Measurements from ENCODE around the gene NEDD4L.
A peak's percentile ranks its signal among the peaks of the same experiment; 100 is the strongest.
"Not testable (repeated sequence)": the region's sequence is repeated elsewhere in the genome, so short reads cannot be mapped to it uniquely, and the experiment has no call there.

Gene NEDD4L

DNA sequence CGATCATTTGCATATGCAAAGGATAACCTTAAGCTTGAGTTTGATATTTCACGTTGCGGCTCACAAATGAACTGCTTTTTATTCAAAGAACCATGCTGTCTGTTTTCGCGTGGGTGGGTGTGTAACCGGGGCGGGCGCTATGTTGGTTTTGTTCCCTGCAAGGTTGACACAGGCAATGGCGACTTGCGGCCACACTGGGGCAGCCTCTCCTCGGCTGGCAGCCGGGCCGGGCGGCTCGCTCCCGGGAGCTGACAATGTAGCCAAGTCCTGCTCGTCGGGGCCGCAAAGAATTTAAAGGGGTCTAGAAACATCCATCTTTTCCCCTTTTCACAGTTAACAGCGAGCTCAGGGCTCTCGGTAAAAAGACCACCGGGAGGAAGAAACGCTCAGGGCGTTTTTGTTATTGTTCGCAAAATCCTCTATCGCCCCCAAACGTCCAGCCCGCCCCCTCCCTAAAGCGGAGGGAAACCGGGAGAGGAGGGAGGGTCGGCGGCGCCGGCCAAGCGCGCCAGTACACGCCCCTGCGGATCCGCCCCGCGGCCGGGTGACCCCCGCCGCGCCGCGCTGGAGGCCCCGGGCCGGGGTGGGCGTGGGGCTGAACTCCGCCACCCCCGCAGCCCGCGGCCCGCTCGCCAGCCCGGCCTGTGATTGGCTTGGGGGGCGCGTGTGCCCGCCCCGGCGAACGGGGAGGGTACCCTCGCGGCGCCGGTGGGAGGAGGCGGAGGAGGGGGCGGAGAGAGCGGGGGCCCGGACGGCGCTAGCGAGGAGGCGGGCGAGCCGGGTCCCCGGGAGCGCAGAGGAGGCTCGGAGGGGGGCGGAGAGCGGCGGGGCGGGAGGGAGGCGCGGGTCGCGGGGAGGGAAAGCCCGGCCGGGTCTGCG is at the start of gene NEDD4L:
TSS of gene NEDD4L (plus strand) at position 736 of the 879 bp plus-strand sequence. CDS start 435 bp downstream, outside the sequence.
- peak; percentile 82 for ATAC-seq
- no peak for TF ChIP-seq BACH2 (CRISPR knock-in tag; IDR thresholded peaks at IDR 0.05; ENCODE audit: borderline replicate concordance)
- TF ChIP-seq ZNF8 (CRISPR knock-in tag; IDR thresholded peaks at IDR 0.05) = no peak
- no peak for TF ChIP-seq ARNTL (CRISPR knock-in tag; IDR thresholded peaks at IDR 0.05; ENCODE audit: borderline replicate concordance, low read depth)
- TF ChIP-seq ZNF70 (CRISPR knock-in tag; IDR thresholded peaks at IDR 0.05) = no peak
- no peak for TF ChIP-seq RARB (CRISPR knock-in tag; IDR thresholded peaks at IDR 0.05)
- no peak for TF ChIP-seq SNAI2 (CRISPR knock-in tag; IDR thresholded peaks at IDR 0.05)
- no peak for TF ChIP-seq OSR1 (CRISPR knock-in tag; IDR thresholded peaks at IDR 0.05)
- no peak for TF ChIP-seq CSRNP3 (CRISPR knock-in tag; IDR thresholded peaks at IDR 0.05)
- no peak for TF ChIP-seq PPARA (CRISPR knock-in tag; IDR thresholded peaks at IDR 0.05; ENCODE audit: borderline replicate concordance)
- TF ChIP-seq, protein P1, sequence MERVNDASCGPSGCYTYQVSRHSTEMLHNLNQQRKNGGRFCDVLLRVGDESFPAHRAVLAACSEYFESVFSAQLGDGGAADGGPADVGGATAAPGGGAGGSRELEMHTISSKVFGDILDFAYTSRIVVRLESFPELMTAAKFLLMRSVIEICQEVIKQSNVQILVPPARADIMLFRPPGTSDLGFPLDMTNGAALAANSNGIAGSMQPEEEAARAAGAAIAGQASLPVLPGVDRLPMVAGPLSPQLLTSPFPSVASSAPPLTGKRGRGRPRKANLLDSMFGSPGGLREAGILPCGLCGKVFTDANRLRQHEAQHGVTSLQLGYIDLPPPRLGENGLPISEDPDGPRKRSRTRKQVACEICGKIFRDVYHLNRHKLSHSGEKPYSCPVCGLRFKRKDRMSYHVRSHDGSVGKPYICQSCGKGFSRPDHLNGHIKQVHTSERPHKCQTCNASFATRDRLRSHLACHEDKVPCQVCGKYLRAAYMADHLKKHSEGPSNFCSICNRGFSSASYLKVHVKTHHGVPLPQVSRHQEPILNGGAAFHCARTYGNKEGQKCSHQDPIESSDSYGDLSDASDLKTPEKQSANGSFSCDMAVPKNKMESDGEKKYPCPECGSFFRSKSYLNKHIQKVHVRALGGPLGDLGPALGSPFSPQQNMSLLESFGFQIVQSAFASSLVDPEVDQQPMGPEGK (CRISPR knock-in tag; IDR thresholded peaks at IDR 0.05; ENCODE audit: borderline replicate concordance) = no peak
- no peak for TF ChIP-seq ZFP3 (CRISPR knock-in tag; IDR thresholded peaks at IDR 0.05)
- TF ChIP-seq CSDC2 (CRISPR knock-in tag; IDR thresholded peaks at IDR 0.05) = no peak
- TF ChIP-seq TOX (CRISPR knock-in tag; IDR thresholded peaks at IDR 0.05; ENCODE audit: borderline replicate concordance) = no peak
- TF ChIP-seq, protein P2, sequence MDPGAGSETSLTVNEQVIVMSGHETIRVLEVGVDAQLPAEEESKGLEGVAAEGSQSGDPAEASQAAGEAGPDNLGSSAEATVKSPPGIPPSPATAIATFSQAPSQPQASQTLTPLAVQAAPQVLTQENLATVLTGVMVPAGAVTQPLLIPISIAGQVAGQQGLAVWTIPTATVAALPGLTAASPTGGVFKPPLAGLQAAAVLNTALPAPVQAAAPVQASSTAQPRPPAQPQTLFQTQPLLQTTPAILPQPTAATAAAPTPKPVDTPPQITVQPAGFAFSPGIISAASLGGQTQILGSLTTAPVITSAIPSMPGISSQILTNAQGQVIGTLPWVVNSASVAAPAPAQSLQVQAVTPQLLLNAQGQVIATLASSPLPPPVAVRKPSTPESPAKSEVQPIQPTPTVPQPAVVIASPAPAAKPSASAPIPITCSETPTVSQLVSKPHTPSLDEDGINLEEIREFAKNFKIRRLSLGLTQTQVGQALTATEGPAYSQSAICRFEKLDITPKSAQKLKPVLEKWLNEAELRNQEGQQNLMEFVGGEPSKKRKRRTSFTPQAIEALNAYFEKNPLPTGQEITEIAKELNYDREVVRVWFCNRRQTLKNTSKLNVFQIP (CRISPR knock-in tag; IDR thresholded peaks at IDR 0.05; ENCODE audit: borderline replicate concordance, low read depth) = no peak
- no peak for TF ChIP-seq ISL1 (CRISPR knock-in tag; IDR thresholded peaks at IDR 0.05)
- TF ChIP-seq ESRRG (CRISPR knock-in tag; IDR thresholded peaks at IDR 0.05) = no peak
- no peak for TF ChIP-seq TCF4 (CRISPR knock-in tag; IDR thresholded peaks at IDR 0.05; ENCODE audit: borderline replicate concordance)

GRCh38 chr18:57995331-57995730 is 48.7 kb upstream of the NEDD4L start:
- ATAC-seq = no peak
- TF ChIP-seq ZFP3 (CRISPR knock-in tag; IDR thresholded peaks at IDR 0.05) (no peak), CSDC2 (CRISPR knock-in tag; IDR thresholded peaks at IDR 0.05) (no peak), ZFP30 (CRISPR knock-in tag; IDR thresholded peaks at IDR 0.05) (no peak), ZNF565 (CRISPR knock-in tag; conservative IDR thresholded peaks at IDR 0.05; ENCODE audit: low read depth) (no peak), TCF4 (CRISPR knock-in tag; IDR thresholded peaks at IDR 0.05; ENCODE audit: borderline replicate concordance) (no peak), OSR1 (CRISPR knock-in tag; IDR thresholded peaks at IDR 0.05) (no peak)
- TF ChIP-seq, protein P1 (CRISPR knock-in tag; IDR thresholded peaks at IDR 0.05; ENCODE audit: borderline replicate concordance) = no peak

GRCh38 chr18:57996894-57997293 is 47.1 kb upstream of the NEDD4L start:
- ATAC-seq = not testable (repeated sequence)

- ATAC-seq = no peak
- no peak for TF ChIP-seq SNAI2 (CRISPR knock-in tag; IDR thresholded peaks at IDR 0.05)
- TF ChIP-seq, protein P3, sequence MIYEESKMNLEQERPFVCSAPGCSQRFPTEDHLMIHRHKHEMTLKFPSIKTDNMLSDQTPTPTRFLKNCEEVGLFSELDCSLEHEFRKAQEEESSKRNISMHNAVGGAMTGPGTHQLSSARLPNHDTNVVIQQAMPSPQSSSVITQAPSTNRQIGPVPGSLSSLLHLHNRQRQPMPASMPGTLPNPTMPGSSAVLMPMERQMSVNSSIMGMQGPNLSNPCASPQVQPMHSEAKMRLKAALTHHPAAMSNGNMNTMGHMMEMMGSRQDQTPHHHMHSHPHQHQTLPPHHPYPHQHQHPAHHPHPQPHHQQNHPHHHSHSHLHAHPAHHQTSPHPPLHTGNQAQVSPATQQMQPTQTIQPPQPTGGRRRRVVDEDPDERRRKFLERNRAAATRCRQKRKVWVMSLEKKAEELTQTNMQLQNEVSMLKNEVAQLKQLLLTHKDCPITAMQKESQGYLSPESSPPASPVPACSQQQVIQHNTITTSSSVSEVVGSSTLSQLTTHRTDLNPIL (CRISPR knock-in tag; IDR thresholded peaks at IDR 0.05; ENCODE audit: low read depth) = no peak
- TF ChIP-seq, protein P1 (CRISPR knock-in tag; IDR thresholded peaks at IDR 0.05; ENCODE audit: borderline replicate concordance) = no peak
- no peak for TF ChIP-seq RARB (CRISPR knock-in tag; IDR thresholded peaks at IDR 0.05)
- TF ChIP-seq ZFP30 (CRISPR knock-in tag; IDR thresholded peaks at IDR 0.05) = no peak
- TF ChIP-seq ARNTL (CRISPR knock-in tag; IDR thresholded peaks at IDR 0.05; ENCODE audit: borderline replicate concordance, low read depth) = no peak
- no peak for TF ChIP-seq ESRRG (CRISPR knock-in tag; IDR thresholded peaks at IDR 0.05)
- no peak for TF ChIP-seq TOX (CRISPR knock-in tag; IDR thresholded peaks at IDR 0.05; ENCODE audit: borderline replicate concordance)
- no peak for TF ChIP-seq GLIS3 (CRISPR knock-in tag; IDR thresholded peaks at IDR 0.05)
- no peak for TF ChIP-seq CSRNP3 (CRISPR knock-in tag; IDR thresholded peaks at IDR 0.05)
Observed at GRCh38 chr18:57997820-57998219, 46.2 kb upstream of the NEDD4L start.
